C4-2B (cell line): Measurements from ENCODE around the gene ADM5.

Source experiments
- CTCF ChIP-seq: fragments of 450-650 bp; conservative IDR thresholded peaks from 2 replicates; pipeline ENCODE4 v1.5.1; 2017; ENCODE audit warnings: mild to moderate bottlenecking
- ZFX ChIP-seq: fragments of 450-650 bp; IDR thresholded peaks from 2 replicates; pipeline ENCODE4 v1.6.1; 2017

GRCh38 chr19:49683814-49684250 is 5.6 kb upstream of the ADM5 start:
- TF ChIP-seq CTCF, result no peak
- TF ChIP-seq ZFX, result no peak
